Measurements from ENCODE around the gene MANSC1.

- TF ChIP-seq POLR2A (IDR thresholded peaks at IDR 0.05) (no peak), CTCF (IDR thresholded peaks at IDR 0.05) (no peak)
These were observed 18.7 kb downstream of the MANSC1 start for GRCh38 chr12:12331244-12331771.

Data from sigmoid colon (tissue), 3 donors.